ENCODE measurements around the gene DIP2C. TPM values are rescaled to one million over a fixed set of nuclear protein-coding genes. Genes with fewer than 3 reads are reported as not detected.

The DIP2C gene
- total RNA-seq, 1 experiment from 2014 or later = 11.0 TPM

DNA sequence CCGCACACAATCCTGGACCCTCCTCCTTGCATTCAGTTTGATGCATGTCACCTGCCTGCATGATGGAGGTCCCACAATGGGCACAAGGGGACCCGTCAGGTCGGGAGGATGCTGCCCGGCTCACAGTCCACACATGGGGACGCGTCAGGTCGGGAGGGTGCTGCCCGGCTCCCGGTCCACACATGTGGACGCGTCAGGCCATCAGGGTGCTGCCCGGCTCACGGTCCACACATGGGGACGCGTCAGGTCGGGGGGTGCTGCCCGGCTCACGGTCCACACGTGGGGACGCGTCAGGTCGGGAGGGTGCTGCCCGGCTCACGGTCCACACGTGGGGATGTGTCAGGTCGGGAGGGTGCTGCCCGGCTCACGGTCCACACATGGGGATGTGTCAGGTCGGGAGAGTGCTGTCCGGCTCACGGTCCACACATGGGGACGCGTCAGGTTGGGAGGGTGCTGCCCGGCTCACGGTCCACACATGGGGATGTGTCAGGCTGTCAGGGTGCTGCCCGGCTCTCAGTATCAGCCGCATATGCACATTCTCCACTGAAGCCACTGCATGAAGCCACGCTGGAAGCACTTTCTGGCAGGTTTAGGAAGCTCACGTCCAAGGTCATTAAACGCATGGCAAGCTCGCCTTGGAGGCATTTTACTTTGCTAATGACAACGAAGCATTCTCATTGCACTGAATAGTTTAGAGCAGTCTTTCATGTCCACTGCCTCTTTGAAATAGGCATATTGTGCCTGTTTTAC is 50.3 kb downstream of the DIP2C start:
- no peaks in the 10 kb centered on the region for H3K9me3 Mint-ChIP-seq (ENCODE audit: low read depth, unreplicated experiment)
- intact Hi-C loops (cut with micrococcal nuclease; ENCODE audit: unreplicated experiment) = no loop called here
- no peak overlapping the region for H3K4me3 Mint-ChIP-seq (ENCODE audit: low read depth, unreplicated experiment)
- no TSS peak for BruUV-seq (replicated peaks)
- DNase-seq = no peak
- H3K4me1 Mint-ChIP-seq (ENCODE audit: low read depth, unreplicated experiment) = peaks cover 8% of the 10 kb centered on the region
- H3K27ac Mint-ChIP-seq (ENCODE audit: unreplicated experiment) = no peak overlapping the region
- TF ChIP-seq, protein P1, sequence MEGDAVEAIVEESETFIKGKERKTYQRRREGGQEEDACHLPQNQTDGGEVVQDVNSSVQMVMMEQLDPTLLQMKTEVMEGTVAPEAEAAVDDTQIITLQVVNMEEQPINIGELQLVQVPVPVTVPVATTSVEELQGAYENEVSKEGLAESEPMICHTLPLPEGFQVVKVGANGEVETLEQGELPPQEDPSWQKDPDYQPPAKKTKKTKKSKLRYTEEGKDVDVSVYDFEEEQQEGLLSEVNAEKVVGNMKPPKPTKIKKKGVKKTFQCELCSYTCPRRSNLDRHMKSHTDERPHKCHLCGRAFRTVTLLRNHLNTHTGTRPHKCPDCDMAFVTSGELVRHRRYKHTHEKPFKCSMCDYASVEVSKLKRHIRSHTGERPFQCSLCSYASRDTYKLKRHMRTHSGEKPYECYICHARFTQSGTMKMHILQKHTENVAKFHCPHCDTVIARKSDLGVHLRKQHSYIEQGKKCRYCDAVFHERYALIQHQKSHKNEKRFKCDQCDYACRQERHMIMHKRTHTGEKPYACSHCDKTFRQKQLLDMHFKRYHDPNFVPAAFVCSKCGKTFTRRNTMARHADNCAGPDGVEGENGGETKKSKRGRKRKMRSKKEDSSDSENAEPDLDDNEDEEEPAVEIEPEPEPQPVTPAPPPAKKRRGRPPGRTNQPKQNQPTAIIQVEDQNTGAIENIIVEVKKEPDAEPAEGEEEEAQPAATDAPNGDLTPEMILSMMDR (IDR thresholded peaks at IDR 0.05; ENCODE audit: unreplicated experiment) = no peak
- no peaks in the 10 kb centered on the region for H3K36me3 Mint-ChIP-seq (ENCODE audit: insufficient read depth, unreplicated experiment)
- CTCF ChIA-PET = no interaction called here
- no peaks in the 10 kb centered on the region for H3K27me3 Mint-ChIP-seq (ENCODE audit: unreplicated experiment)

DNA sequence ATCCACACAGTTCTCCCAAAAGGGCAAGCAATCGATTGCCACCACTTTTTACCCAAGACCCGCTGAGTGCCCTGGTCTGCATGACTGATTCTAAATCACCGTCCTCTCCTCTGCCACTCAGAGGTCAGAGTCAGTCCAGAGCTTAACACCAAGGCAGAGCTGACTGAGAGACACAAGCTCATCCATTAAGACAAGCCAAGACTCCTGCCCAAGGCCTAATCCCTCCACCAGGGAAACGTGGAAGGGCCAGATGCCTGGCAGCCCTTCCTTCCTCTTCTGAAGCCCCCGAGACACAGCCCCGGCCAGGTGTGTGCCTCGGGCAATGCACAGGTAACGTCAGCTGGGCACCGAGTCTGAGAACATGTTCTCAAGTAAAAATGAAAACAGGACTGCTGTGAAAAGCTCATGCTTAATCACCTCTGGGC is 51.7 kb downstream of the DIP2C start:
- Mint-ChIP-seq H3K36me3 (ENCODE audit: insufficient read depth, unreplicated experiment) (no peaks in the 10 kb centered on the region), H3K4me1 (ENCODE audit: low read depth, unreplicated experiment) (peaks cover 8% of the 10 kb centered on the region), H3K27ac (ENCODE audit: unreplicated experiment) (no peak overlapping the region), H3K27me3 (ENCODE audit: unreplicated experiment) (no peaks in the 10 kb centered on the region), H3K9me3 (ENCODE audit: low read depth, unreplicated experiment) (no peaks in the 10 kb centered on the region), H3K4me3 (ENCODE audit: low read depth, unreplicated experiment) (no peak overlapping the region)
- TF ChIP-seq, protein P1 (IDR thresholded peaks at IDR 0.05; ENCODE audit: unreplicated experiment) = no peak
- intact Hi-C loops (cut with micrococcal nuclease; ENCODE audit: unreplicated experiment) = no loop called here
- no TSS peak for BruUV-seq (replicated peaks)
- CTCF ChIA-PET = no interaction called here
- DNase-seq = no peak

DNA sequence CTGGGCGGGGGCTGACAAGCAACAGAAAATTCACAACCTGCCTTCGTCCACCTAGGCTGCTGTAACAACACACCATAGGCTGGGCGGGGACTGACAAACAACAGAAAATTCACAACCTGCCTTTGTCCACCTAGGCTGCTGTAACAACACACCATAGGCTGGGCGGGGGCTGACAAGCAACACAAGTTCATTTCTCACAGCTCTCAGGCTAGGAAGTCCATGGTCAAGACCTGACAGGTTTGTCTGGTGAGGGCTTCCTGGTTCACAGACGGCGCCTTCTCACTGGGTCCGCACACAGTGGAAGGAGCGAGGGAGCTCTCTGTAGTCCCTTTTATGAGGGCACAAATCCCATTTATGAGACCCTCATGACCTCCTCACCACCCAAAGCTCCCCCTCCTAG is 52.2 kb downstream of the DIP2C start:
- Mint-ChIP-seq H3K27ac (ENCODE audit: unreplicated experiment) (no peak overlapping the region), H3K4me3 (ENCODE audit: low read depth, unreplicated experiment) (no peak overlapping the region), H3K4me1 (ENCODE audit: low read depth, unreplicated experiment) (peaks cover 4% of the 10 kb centered on the region), H3K36me3 (ENCODE audit: insufficient read depth, unreplicated experiment) (no peaks in the 10 kb centered on the region), H3K27me3 (ENCODE audit: unreplicated experiment) (no peaks in the 10 kb centered on the region), H3K9me3 (ENCODE audit: low read depth, unreplicated experiment) (no peaks in the 10 kb centered on the region)
- CTCF ChIA-PET = no interaction called here
- TF ChIP-seq, protein P1 (IDR thresholded peaks at IDR 0.05; ENCODE audit: unreplicated experiment) = no peak
- intact Hi-C loops (cut with micrococcal nuclease; ENCODE audit: unreplicated experiment) = no loop called here
- DNase-seq = no peak
- BruUV-seq (replicated peaks) = no TSS peak

DNA sequence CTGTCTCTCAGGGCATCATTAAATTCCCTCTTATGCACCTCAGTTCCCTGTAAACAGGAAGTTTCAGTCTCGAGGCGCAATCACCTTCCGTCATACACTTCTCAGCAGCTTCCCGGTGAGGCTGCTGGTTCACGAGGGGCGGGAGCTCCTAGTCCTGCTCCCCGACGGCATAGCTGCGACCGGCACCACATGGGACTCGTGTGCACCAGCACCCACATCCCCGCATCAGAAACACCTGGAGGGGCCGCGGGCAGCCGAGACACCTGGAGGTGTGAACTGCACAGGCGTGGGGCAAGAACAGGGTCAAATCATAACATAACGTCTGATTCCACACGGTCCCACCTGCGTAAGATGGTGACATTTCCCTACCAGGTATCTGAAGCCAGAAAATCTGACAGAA is 52.7 kb downstream of the DIP2C start:
- Mint-ChIP-seq H3K9me3 (ENCODE audit: low read depth, unreplicated experiment) (no peaks in the 10 kb centered on the region), H3K27me3 (ENCODE audit: unreplicated experiment) (no peaks in the 10 kb centered on the region), H3K4me1 (ENCODE audit: low read depth, unreplicated experiment) (no peaks in the 10 kb centered on the region), H3K4me3 (ENCODE audit: low read depth, unreplicated experiment) (no peak overlapping the region), H3K36me3 (ENCODE audit: insufficient read depth, unreplicated experiment) (no peaks in the 10 kb centered on the region), H3K27ac (ENCODE audit: unreplicated experiment) (no peak overlapping the region)
- DNase-seq = no peak
- intact Hi-C loops (cut with micrococcal nuclease; ENCODE audit: unreplicated experiment) = no loop called here
- CTCF ChIA-PET = no interaction called here
- BruUV-seq (replicated peaks) = no TSS peak
- TF ChIP-seq, protein P1 (IDR thresholded peaks at IDR 0.05; ENCODE audit: unreplicated experiment) = no peak

Measured in Calu3 (cell line).